ENCODE measurements around the gene LRRC66. TPM values are rescaled to one million over a fixed set of nuclear protein-coding genes. Genes with fewer than 3 reads are reported as not detected.

LRRC66 gene
- polyA plus RNA-seq, 1 donor from 2014 or later, result 0.45 TPM

DNA sequence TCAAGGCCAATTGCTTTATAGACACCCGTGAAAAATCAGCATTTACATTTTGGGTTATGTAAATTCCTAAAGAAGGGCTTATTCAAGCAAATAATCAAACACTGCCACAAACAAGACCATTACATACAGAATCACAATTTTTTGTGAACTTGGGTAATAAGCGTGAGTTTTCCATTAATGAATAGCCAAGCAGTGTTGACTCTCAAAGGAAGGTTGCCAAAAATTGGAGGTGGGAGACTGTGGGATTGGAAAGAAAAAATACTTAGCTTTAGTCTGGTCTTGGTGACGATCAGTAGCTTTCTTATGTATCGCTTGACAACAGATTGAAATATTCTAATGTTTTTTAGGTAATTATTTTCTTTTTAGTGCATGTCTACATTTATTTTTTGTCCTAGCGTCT is 20.9 kb downstream of the LRRC66 start:
- TF ChIP-seq, protein P1, sequence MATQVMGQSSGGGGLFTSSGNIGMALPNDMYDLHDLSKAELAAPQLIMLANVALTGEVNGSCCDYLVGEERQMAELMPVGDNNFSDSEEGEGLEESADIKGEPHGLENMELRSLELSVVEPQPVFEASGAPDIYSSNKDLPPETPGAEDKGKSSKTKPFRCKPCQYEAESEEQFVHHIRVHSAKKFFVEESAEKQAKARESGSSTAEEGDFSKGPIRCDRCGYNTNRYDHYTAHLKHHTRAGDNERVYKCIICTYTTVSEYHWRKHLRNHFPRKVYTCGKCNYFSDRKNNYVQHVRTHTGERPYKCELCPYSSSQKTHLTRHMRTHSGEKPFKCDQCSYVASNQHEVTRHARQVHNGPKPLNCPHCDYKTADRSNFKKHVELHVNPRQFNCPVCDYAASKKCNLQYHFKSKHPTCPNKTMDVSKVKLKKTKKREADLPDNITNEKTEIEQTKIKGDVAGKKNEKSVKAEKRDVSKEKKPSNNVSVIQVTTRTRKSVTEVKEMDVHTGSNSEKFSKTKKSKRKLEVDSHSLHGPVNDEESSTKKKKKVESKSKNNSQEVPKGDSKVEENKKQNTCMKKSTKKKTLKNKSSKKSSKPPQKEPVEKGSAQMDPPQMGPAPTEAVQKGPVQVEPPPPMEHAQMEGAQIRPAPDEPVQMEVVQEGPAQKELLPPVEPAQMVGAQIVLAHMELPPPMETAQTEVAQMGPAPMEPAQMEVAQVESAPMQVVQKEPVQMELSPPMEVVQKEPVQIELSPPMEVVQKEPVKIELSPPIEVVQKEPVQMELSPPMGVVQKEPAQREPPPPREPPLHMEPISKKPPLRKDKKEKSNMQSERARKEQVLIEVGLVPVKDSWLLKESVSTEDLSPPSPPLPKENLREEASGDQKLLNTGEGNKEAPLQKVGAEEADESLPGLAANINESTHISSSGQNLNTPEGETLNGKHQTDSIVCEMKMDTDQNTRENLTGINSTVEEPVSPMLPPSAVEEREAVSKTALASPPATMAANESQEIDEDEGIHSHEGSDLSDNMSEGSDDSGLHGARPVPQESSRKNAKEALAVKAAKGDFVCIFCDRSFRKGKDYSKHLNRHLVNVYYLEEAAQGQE (IDR thresholded peaks at IDR 0.05; ENCODE audit: borderline replicate concordance), result no peak
- TF ChIP-seq TAF1 (IDR thresholded peaks at IDR 0.05; ENCODE audit: low read depth) (no peak), RAD21 (conservative IDR thresholded peaks at IDR 0.05) (no peak), EZH2 (IDR thresholded peaks at IDR 0.05; ENCODE audit: borderline replicate concordance, insufficient read depth, low read length, poor library complexity, severe bottlenecking) (no peak), POLR2AphosphoS5 (IDR thresholded peaks at IDR 0.05) (no peak), EP300 (conservative IDR thresholded peaks at IDR 0.05; ENCODE audit: poor library complexity, severe bottlenecking) (no peak), SMC3 (conservative IDR thresholded peaks at IDR 0.05; ENCODE audit: poor library complexity) (no peak), MXI1 (conservative IDR thresholded peaks at IDR 0.05; ENCODE audit: poor library complexity, severe bottlenecking) (no peak), CTCF (IDR thresholded peaks at IDR 0.05; ENCODE audit: poor library complexity, severe bottlenecking) (no peak)
- H2AFZ ChIP-seq (ENCODE audit: low read depth, low read length), result no peak overlapping the region
- no peaks in the 10 kb centered on the region for H3K9me2 ChIP-seq (ENCODE audit: insufficient read depth, low read length)
- no peak overlapping the region for H3K27ac ChIP-seq (ENCODE audit: low read length)
- no peak overlapping the region for H3K4me2 ChIP-seq (ENCODE audit: low read length)
- H3K9ac ChIP-seq (ENCODE audit: low read length), result no peak overlapping the region
- no peak overlapping the region for H3K4me3 ChIP-seq (ENCODE audit: low read length)
- no peaks in the 10 kb centered on the region for H3K27me3 ChIP-seq (ENCODE audit: insufficient read depth, low read depth, low read length)
- no peaks in the 10 kb centered on the region for H3K36me3 ChIP-seq (ENCODE audit: insufficient read depth, low read length)
- H3K9me3 ChIP-seq (ENCODE audit: low read length), result no peaks in the 10 kb centered on the region
- H4K20me1 ChIP-seq (ENCODE audit: insufficient read depth), result no peaks in the 10 kb centered on the region
- no peaks in the 10 kb centered on the region for H3F3A ChIP-seq (ENCODE audit: insufficient read depth, low read length, poor library complexity, severe bottlenecking)
- no peaks in the 10 kb centered on the region for H3K79me2 ChIP-seq (replicated peaks; ENCODE audit: insufficient read depth, low read length)

DNA sequence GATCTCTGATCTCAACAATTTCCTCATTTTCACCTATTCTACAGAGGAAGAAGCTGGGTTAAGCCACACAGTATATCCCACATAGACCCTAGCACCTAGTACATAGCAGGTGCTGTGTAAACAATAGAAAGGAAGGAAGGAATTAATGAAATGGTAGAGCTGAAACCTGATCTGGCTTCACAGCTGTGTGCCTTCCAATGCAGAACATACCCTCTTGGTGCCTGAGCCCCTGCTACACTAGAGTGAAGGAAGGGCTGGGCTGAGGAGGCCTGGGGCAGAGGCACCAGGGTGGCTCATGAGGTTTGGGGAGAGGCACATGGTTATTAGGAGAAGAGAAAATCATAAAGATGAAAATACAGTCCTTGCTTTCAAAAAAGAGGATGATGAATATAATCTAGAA is 21.3 kb downstream of the LRRC66 start:
- H3F3A ChIP-seq (ENCODE audit: insufficient read depth, low read length, poor library complexity, severe bottlenecking), result no peaks in the 10 kb centered on the region
- no peaks in the 10 kb centered on the region for H3K27me3 ChIP-seq (ENCODE audit: insufficient read depth, low read depth, low read length)
- no peaks in the 10 kb centered on the region for H4K20me1 ChIP-seq (ENCODE audit: insufficient read depth)
- no peak overlapping the region for H3K4me3 ChIP-seq (ENCODE audit: low read length)
- H3K9me2 ChIP-seq (ENCODE audit: insufficient read depth, low read length), result no peaks in the 10 kb centered on the region
- H3K36me3 ChIP-seq (ENCODE audit: insufficient read depth, low read length), result no peaks in the 10 kb centered on the region
- H3K9ac ChIP-seq (ENCODE audit: low read length), result no peak overlapping the region
- no peaks in the 10 kb centered on the region for H3K79me2 ChIP-seq (replicated peaks; ENCODE audit: insufficient read depth, low read length)
- H2AFZ ChIP-seq (ENCODE audit: low read depth, low read length), result no peak overlapping the region
- TF ChIP-seq MXI1 (conservative IDR thresholded peaks at IDR 0.05; ENCODE audit: poor library complexity, severe bottlenecking) (no peak), RAD21 (conservative IDR thresholded peaks at IDR 0.05) (no peak), EZH2 (IDR thresholded peaks at IDR 0.05; ENCODE audit: borderline replicate concordance, insufficient read depth, low read length, poor library complexity, severe bottlenecking) (no peak), EP300 (conservative IDR thresholded peaks at IDR 0.05; ENCODE audit: poor library complexity, severe bottlenecking) (no peak), CTCF (IDR thresholded peaks at IDR 0.05; ENCODE audit: poor library complexity, severe bottlenecking) (no peak), SMC3 (conservative IDR thresholded peaks at IDR 0.05; ENCODE audit: poor library complexity) (no peak), POLR2AphosphoS5 (IDR thresholded peaks at IDR 0.05) (no peak), TAF1 (IDR thresholded peaks at IDR 0.05; ENCODE audit: low read depth) (no peak)
- TF ChIP-seq, protein P1 (IDR thresholded peaks at IDR 0.05; ENCODE audit: borderline replicate concordance), result no peak
- no peak overlapping the region for H3K4me2 ChIP-seq (ENCODE audit: low read length)
- no peak overlapping the region for H3K27ac ChIP-seq (ENCODE audit: low read length)
- no peaks in the 10 kb centered on the region for H3K9me3 ChIP-seq (ENCODE audit: low read length)
